ENCODE data around the gene LRRC45. TPM values are rescaled to one million over a fixed set of nuclear protein-coding genes. Genes with fewer than 3 reads are reported as not detected.

The LRRC45 gene
- polyA plus RNA-seq, 3 donors = 7.3 to 10.2 (median 8.1) TPM

DNA sequence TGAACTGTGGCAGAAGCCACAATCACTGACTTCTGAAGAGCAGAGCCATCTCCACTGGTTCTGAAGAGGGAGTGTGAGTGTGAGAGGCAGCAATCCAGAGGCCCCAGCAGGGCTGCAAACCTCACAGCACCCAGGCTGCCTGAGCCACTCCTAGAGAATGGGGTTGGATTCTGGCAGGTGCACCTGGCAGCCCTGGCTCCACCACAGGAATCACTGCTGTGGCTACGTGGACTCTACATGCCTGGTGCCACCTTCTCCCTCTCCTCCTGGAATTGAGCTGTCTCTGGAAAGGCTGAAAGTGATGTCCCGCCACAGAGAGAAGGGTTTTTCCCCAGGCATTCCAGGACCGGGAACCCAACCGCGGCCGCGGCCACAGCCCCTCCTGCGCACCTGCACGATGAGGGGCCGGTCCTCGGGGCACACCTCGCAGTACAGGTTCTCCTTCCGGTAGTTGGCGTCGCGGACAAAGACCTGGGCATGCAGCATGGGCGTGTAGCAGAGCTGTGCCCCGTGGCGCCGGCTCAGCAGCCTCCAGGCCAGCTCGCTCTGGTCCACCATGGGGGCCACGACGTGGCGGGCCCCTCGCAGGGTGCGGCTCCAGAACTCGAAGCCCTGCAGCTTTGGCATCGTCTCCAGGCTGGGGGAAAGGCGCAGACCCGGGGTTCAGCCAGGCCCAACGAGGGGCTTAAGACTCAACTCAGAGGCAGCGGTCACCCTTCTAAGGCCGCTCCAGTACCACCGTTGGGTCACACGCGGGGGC, 41.5 kb downstream of the LRRC45 start:
- WGBS, 3 donors = 15 to 45% (median 37%) methylated on average over 36 of the region's 36 CpGs
- H3K27ac ChIP-seq (ENCODE audit: low read depth, low read length) = no peak overlapping the region

DNA sequence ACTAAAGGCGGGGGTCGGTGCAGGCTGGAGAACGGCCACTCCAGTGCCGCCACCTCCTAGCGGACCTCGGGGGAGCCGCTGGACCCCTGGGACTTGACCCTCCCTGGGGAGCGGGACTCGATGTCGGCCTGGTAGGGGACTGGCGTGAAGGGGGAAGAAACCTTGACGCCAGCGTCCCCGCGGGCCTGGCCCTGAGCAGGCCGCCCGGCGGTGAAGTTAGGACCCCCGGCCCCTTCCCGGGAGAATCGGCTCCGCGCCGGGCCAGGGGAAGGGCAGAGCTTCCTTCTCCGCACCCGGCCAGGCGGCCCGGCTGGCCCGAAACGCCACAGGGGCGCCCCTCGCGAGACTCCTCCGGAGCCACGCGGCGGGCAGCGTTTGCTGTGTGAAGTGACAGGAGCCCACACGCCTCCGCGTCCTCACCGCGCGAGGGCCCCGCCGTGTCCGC, 42.1 kb downstream of the LRRC45 start:
- WGBS, 3 donors = 0 to 1% (median 1%) methylated on average over 45 to 47 of the region's 47 CpGs
- no peak overlapping the region for H3K27ac ChIP-seq (ENCODE audit: low read depth, low read length)

DNA sequence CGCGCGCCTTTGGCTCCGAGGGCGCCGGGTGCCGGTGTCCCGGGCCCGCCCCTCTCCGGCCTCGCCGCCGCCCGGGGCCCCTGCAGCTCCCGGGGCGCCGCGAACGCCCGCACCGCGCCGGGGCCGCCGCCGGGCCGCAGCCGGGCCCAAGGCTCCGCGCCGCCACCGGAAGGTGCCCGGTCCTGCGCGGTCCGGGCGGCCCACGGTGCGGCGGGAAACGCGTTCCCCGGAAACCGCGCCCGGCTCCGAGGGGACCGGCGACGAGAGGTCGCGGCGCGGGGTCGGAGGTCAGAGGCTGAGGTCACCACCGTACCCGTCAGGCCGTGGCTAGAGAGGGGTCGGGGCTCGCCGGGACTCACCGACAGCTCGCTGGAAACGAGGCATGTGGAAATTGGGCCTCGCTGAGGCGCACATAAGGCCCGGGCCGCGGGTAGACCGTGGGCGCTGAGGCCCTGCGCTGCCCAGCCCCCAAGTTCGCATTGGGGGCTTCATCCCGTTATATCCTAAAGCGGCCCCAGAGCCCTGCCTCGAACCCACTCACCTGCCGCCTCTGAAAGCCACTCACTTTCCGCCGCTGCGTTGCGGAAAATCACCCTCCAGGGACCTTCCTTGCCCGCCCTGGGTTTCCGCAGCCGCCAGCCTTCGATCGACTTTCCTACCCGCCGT, 42.7 kb downstream of the LRRC45 start, which contains the start of gene DUS1L:
DUS1L (minus strand) TSS at position 167 of the 666 bp plus-strand sequence. CDS start 745 bp downstream, outside the sequence.
- 9 to 15% (median 9%) methylated on average over 63 to 88 of the region's 88 CpGs for WGBS, 3 donors
- peak within 1 kb of the TSS; percentile 43 for H3K27ac ChIP-seq (ENCODE audit: low read depth, low read length)

DNA sequence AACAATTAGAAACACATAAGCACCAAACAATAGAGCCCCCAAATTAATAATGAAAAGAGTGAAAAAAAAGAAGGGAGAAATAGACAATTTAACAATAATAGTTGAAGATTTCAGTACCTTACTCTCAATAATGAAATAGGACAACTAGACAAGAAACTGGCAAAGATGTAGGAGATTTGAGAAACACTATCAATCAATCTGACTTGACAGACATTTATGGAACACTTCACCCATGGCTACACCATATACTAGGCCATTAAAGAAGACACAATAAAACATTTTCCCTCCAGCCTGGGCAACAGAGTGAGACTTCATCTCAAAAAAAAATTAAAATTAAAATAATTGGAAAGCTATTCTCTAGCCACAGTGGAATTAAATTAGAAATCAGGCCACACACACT, 47.5 kb downstream of the LRRC45 start:
- H3K27ac ChIP-seq (ENCODE audit: low read depth, low read length) = no peak overlapping the region

DNA sequence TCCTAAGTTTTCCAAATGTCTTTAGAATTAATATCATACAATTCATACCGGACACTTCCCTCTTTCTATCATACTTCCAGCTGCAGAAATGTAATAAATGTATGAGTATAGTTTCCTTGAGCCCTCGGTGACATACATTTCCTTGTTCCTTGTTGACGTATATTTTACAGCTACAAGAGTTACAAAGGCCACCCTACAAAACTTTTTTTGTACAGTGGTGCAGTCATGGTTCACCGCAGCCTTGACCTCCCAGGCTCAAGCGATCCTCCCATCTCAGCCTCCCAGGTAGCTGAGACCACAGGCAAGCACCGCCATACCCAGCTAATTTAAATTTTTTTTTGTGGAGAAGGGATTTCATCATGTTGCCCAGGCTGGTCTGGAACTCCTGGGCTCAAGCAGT, 49.7 kb downstream of the LRRC45 start:
- WGBS, 3 donors = 84 to 87% (median 85%) methylated on average over 6 of the region's 6 CpGs
- no peak overlapping the region for H3K27ac ChIP-seq (ENCODE audit: low read depth, low read length)

DNA sequence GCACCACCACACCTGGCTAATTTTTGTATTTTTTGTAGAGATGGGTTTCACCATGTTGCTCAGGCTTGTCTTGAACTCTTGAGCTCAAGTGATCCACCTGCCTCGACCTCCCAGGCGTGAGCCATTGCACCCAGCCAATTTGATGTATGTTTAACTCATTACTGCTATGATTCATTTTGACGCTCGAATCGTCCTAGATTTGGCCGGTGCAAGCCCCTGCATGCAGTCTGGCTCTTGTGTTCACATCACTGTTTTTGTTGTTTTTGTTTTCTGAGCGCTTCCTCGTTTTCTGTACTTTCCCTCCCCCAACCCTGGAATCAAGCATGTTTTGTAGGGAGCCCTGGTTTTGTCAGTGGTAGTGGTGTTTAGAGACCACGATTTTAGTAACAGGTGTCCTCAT, 50.3 kb downstream of the LRRC45 start:
- WGBS, 3 donors = 79 to 84% (median 84%) methylated on average over 9 of the region's 9 CpGs
- no peak overlapping the region for H3K27ac ChIP-seq (ENCODE audit: low read depth, low read length)

DNA sequence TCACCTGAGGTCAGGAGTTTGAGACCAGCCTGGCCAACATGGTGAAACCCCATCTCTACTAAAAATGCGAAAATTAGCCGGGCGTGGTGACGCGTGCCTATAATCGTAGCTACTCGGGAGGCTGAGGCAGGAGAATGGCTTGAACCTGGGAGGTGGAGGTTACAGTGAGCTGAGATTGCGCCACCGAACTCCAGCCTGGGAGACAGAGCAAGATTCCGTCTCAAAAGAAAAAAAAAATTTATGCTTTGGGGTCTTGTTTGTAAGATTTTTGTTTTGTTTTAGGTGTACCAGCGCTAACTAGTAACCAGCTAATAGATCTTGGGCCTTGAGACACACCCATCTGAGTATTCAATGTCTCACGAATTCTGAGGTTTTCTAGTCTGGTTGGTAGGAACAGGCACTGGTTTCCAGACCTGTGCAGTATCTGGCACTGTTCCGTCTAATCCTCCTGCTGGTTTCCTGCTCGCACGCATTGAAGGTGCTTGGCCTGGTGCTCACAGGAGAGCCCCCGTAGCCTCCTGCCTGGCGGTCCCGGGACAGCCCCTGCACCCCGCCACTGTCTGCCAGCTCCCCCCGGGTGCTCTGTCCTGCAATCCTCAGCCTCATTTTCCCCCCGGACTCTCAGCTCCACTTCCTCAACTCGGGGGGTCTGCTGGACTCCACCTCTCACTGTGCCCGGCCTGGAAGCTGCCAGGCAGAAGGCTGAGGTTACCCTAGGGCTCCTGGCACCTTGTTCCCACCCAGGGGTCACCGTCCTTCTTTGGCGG, 53.1 kb downstream of the LRRC45 start:
- H3K27ac ChIP-seq (ENCODE audit: low read depth, low read length) = no peak overlapping the region
- WGBS, 3 donors = 78 to 84% (median 82%) methylated on average over 25 of the region's 25 CpGs

DNA sequence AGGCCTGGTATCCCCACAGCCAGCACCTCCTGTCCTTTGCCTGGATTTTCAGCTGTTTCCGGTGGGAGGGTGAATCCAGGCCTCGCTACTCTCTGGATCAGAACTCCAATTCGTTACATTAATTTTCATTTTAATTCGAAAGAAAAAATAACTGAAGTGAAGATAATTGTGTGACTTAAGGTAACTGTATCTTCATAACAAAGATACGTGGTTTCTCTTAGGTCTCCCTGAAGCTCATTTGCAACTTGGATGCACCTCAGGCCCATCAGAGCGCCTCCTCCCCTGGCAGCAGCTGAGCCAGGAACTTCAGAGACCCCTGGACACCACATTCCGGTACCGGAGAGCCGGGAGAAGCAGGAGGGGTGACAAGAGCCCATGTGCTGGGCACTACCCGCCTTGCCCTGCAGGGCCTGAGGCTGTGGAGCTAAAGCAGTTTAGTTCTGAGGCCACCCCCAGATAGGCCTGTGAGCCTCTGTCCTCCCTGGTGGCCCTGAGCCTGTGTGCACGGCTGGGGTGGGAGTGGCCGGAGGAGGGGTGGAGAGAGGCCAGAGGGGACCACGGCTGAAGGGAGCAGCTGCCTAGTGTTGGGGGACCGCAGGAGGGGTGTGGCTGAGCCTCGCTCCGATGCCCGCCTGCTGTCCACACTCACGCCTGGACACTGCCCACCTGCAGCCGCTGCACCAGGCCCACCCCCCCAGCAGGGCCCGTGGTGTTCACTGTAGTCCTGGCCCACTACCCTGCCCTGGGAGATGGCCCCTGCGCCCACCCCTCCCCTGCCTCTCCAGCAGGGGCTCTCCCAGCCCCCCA, 53.9 kb downstream of the LRRC45 start:
- WGBS, 3 donors = 63 to 79% (median 72%) methylated on average over 14 to 21 of the region's 21 CpGs
- no peak overlapping the region for H3K27ac ChIP-seq (ENCODE audit: low read depth, low read length)

DNA sequence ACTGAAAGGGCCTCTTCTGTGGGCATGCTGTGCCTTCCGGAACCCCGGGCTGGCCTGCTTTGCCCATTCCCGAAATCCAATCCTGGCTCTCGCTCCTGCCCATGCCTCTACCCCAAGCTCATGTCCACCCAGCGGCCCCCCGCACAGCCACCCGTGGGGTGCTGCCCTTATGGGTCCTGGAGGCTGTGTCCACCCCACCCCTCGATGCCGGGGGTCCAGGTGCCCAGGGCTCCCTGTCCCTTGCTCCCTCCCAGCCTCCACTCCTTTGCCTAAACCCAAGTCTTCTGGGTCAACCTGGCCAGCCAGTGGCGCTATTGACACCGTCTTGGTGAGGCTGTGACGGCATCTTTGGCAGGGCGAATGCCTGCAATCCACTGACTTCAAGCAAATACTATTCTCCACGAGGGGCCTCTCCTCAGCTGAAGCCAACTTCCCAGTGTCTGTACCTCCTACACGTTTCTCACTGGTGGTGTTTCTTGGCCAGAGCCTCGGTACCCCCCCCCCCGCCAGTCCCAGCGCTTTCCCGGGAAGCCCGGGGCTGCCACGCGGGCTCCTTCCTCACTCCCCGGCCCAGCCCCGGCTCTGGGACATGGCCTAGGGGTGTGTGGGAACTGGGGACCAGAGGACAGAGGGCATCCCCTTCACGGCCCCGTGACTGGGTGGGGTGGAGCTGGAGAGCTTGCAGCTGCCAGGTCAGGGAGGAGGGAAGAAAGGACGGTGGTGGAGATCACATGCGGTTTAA, 54.7 kb downstream of the LRRC45 start:
- 54 to 69% (median 62%) methylated on average over 28 of the region's 28 CpGs for WGBS, 3 donors
- no peak overlapping the region for H3K27ac ChIP-seq (ENCODE audit: low read depth, low read length)

DNA sequence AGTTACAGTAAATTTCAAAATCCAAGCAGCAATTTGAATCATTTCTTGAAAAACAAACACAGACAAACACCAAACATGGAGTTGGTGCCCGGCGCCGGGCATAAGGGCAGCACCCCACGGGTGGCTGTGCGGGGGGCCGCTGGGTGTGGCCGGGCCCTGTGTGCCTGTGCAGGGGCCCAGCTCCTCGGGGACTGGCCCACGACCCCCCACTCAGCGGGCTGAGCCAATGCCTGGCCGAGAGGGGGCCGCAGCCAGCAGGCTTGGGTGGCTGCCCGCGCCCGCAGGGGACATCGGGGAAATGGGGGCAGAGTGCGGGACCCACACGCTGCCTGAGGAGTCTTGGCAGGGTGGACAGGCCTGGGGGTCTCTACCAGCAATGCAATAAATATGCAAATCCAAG, 55.3 kb downstream of the LRRC45 start:
- 81 to 95% (median 87%) methylated on average over 18 of the region's 18 CpGs for WGBS, 3 donors

DNA sequence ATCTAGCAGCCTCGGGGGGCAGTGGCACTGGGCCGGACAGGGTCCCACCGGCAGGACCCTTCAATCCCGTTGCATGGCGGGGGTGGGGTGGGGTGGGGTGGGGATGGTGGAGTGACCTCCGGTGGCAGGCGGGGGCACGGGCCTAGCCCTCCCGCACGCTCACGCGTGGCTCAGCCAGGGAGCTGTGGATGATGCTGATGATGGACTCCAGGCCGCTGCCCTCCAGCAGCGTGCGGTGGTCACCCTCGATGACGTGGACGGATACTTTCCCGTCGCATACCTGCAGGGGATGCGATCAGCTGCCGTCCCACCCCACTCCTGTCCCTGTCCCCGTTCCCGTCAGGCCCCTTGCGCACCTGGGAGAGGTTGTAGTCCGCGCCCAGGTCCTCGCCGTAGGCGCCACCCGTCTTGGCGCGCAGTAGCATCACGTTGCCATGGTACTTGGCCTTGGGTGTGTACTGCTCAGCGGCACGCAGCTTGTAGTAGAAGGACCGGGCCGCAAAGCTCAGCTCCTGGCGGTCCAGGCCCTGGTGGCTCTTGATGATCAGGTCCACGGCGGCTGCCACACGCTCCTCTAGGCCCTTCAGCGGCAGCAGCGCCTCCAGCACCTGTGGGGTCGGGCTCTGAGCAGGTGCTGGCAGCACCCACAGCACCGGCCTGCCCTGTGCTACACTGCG, 56.0 kb downstream of the LRRC45 start:
- 92 to 93% (median 92%) methylated on average over 36 to 47 of the region's 47 CpGs for WGBS, 3 donors
- H3K27ac ChIP-seq (ENCODE audit: low read depth, low read length) = no peak overlapping the region

More for the DNA sequence above, 55.3 kb downstream of the LRRC45 start:
- no peak overlapping the region for H3K27ac ChIP-seq (ENCODE audit: low read depth, low read length)

DNA sequence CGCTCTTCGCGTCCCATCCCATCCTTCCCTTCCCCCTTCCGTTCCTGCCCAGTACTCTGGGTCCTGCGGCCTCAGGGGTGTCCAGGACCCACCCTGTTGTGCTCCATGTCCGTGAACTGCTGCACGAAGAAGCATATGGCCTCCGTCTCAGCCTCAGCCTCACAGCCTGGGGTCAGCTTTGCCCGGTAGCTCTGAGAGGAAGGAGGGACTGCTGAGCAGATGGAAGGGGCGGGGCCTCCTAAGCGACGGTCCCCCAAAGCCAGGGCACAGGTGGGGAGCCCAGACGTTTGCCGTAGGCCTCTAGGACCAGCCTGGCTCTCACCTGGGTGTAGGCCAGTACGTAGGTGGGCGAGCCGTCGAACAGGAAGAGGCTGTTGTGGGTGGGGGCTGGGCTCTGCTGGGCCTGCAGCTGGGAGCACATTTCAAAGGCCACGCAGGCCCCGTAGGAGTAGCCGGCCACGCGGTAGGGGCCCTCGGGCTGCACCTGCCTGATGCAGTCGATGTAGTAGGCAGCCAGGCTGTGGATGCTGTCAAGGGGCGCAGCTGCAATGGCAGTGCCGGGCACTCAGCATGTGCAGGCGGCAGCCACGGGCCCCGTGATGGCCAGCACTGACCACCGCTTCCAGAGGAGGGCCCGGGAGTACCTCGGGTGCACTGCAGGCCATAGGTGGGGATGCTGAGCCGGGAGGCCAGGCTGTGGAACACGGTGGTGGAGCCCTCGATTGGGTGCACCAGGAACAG, 57.1 kb downstream of the LRRC45 start:
- H3K27ac ChIP-seq (ENCODE audit: low read depth, low read length) = no peak overlapping the region
- WGBS, 3 donors = 90 to 92% (median 91%) methylated on average over 36 of the region's 36 CpGs

Other genes starting within 250 kb of the LRRC45 start
- gene GCGR, start 219.2 kb upstream of the LRRC45 start, polyA plus RNA-seq = 1 to 10 TPM in 1 of 3 donors, under 1 TPM in 1, not detected in 1; 0.12 to 1.4 TPM
- gene MCRIP1, start 190.0 kb upstream of the LRRC45 start, polyA plus RNA-seq = 100 to 1,000 TPM in 2 of 3 donors, 10 to 100 TPM in 1; 92.8 to 190 (median 116) TPM
- gene PPP1R27, start 188.3 kb upstream of the LRRC45 start, polyA plus RNA-seq = under 1 TPM in 2 of 3 donors, not detected in 1; 0.15 to 0.58 TPM
- 1,000 to 10,000 TPM in 1 of 3 donors, 100 to 1,000 TPM in 2; 377 to 2,064 (median 453) TPM for gene P4HB, start 162.8 kb upstream of the LRRC45 start, polyA plus RNA-seq
- 100 to 1,000 TPM; 133 to 351 (median 249) TPM for gene ARHGDIA, start 152.0 kb upstream of the LRRC45 start, polyA plus RNA-seq
- 10 to 100 TPM; 20.0 to 46.4 (median 37.9) TPM for gene ALYREF, start 131.7 kb upstream of the LRRC45 start, polyA plus RNA-seq
- gene ANAPC11, start 131.6 kb upstream of the LRRC45 start, polyA plus RNA-seq = 100 to 1,000 TPM; 160 to 319 (median 193) TPM
- gene NPB, start 121.1 kb upstream of the LRRC45 start, polyA plus RNA-seq = under 1 TPM in 2 of 3 donors, not detected in 1; 0.23 to 0.77 TPM
- 10 to 100 TPM; 30.4 to 76.4 (median 54.3) TPM for gene PCYT2, start 111.9 kb upstream of the LRRC45 start, polyA plus RNA-seq
- 10 to 100 TPM; 12.6 to 19.6 (median 19.0) TPM for gene SIRT7, start 105.1 kb upstream of the LRRC45 start, polyA plus RNA-seq
- 10 to 100 TPM in 2 of 3 donors, 1 to 10 TPM in 1; 5.2 to 13.9 (median 13.8) TPM for gene MAFG, start 95.6 kb upstream of the LRRC45 start, polyA plus RNA-seq
- 10 to 100 TPM in 2 of 3 donors, 1 to 10 TPM in 1; 9.2 to 63.5 (median 34.9) TPM for gene PYCR1, start 86.0 kb upstream of the LRRC45 start, polyA plus RNA-seq
- not detected for gene MYADML2, start 76.1 kb upstream of the LRRC45 start, polyA plus RNA-seq
- under 1 TPM; 0.03 to 0.67 (median 0.31) TPM for gene NOTUM, start 62.1 kb upstream of the LRRC45 start, polyA plus RNA-seq
- gene ASPSCR1, start 45.7 kb upstream of the LRRC45 start, polyA plus RNA-seq = 10 to 100 TPM; 17.7 to 35.4 (median 31.0) TPM
- gene CENPX, start 427 bp upstream of the LRRC45 start, polyA plus RNA-seq = 10 to 100 TPM; 60.7 to 80.9 (median 76.8) TPM
- gene RAC3, start 8.4 kb downstream of the LRRC45 start, polyA plus RNA-seq = 10 to 100 TPM; 10.4 to 32.2 (median 17.0) TPM
- gene DCXR, start 14.4 kb downstream of the LRRC45 start, polyA plus RNA-seq = 100 to 1,000 TPM; 136 to 361 (median 220) TPM
- 10 to 100 TPM; 39.4 to 51.2 (median 41.1) TPM for gene RFNG, start 28.5 kb downstream of the LRRC45 start, polyA plus RNA-seq
- gene GPS1, start 28.6 kb downstream of the LRRC45 start, polyA plus RNA-seq = 10 to 100 TPM; 58.9 to 89.2 (median 77.5) TPM
- 100 to 1,000 TPM in 1 of 3 donors, 10 to 100 TPM in 2; 71.2 to 118 (median 80.9) TPM for gene DUS1L, start 42.5 kb downstream of the LRRC45 start, polyA plus RNA-seq
- 1,000 to 10,000 TPM in 1 of 3 donors, 100 to 1,000 TPM in 2; 464 to 3,885 (median 885) TPM for gene FASN, start 74.9 kb downstream of the LRRC45 start, polyA plus RNA-seq
- gene CCDC57, start 189.5 kb downstream of the LRRC45 start, polyA plus RNA-seq = 10 to 100 TPM; 22.7 to 23.7 (median 22.9) TPM
- 10 to 100 TPM in 2 of 3 donors, 1 to 10 TPM in 1; 6.5 to 36.7 (median 16.5) TPM for gene SLC16A3, start 205.7 kb downstream of the LRRC45 start, polyA plus RNA-seq